Measurements from ENCODE around the gene BACH1.
A peak's percentile ranks its signal among the peaks of the same experiment; 100 is the strongest.

The BACH1 gene

DNA sequence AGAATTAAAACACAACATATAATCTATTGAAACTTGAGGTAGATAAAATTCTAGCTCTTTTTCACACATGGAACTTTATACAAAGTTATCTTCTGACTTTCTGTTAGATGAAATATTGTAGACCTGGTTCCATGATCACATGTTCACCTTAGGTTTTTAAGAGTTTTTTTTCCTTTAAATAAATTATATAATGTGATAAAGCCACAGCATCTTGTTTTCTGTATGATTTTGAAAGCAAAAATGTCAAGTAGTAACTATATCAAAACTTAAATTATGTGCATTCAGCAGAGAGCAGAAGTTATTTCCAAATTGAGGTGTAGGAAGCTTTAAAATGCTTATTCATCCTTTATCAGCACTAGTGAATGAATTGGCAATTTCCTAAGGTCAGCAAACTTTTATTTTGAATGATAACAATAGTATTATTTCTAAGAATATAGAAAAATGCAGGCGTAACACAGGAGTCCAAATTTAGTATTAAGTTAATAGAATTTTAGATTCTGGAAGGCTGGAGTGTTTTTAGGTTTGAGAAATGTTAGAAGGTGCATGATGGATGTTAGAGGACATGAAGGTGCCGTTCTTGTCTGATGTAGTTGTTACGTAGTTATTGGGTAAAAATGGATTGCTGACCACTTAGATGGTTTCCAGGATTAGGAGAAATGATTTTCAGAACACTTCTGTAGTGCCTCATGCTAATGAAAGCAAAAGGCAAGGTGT, 17.5 kb downstream of the BACH1 start:
- peak in 1 of 3 donors; percentile 36 for DNase-seq

DNA sequence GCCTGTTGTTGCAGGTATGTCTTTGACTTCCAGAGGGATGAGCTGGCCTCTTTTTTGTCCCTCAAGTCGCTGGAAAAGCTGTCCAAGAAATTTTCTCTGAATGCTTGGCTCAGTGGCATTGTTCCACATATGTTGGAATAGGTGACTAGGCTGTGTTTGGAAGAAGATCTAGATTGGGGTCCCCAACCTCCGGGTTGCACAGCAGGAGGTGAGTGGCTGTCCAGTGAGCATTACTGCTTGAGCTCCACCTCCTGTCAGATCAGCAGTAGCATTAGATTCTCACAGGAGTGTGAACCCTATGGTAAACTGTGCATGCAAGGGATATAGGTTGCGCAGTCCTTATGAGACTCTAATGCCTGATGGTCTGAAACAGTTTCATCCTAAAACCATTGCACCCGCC, 18.1 kb downstream of the BACH1 start:
- no peak for DNase-seq

- DNase-seq: no peak
Measured at GRCh38 chr21:29318354-29318753, 19.6 kb downstream of the BACH1 start.

- DNase-seq: peak in 2 of 3 donors; percentile 35 to 50
Measured at GRCh38 chr21:29320031-29320430, 21.3 kb downstream of the BACH1 start.

- no peak for DNase-seq
Measured at GRCh38 chr21:29321217-29321616, 22.5 kb downstream of the BACH1 start.

GRCh38 chr21:29321932-29322928, 23.5 kb downstream of the BACH1 start:
- no peak for DNase-seq

DNA sequence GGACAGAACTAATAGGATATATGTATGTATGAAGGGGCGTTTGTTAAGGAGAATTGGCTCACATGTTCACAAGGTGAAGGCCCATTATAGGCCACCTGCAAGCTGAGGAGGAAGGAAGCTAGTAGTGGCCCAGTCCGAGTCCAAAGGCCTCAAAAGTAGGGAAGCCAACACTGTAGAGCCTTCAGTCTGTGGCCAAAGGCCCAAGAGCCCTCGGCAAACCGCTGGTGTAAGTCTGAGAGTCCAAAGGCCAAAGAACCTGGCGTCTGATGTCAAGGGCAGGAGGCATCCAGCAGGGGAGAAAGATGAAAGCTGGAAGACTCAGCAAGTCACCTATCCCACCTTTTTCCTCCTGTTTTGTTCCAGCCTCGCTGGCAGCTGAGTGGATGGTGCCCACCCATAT, 24.5 kb downstream of the BACH1 start:
- DNase-seq: no peak

DNA sequence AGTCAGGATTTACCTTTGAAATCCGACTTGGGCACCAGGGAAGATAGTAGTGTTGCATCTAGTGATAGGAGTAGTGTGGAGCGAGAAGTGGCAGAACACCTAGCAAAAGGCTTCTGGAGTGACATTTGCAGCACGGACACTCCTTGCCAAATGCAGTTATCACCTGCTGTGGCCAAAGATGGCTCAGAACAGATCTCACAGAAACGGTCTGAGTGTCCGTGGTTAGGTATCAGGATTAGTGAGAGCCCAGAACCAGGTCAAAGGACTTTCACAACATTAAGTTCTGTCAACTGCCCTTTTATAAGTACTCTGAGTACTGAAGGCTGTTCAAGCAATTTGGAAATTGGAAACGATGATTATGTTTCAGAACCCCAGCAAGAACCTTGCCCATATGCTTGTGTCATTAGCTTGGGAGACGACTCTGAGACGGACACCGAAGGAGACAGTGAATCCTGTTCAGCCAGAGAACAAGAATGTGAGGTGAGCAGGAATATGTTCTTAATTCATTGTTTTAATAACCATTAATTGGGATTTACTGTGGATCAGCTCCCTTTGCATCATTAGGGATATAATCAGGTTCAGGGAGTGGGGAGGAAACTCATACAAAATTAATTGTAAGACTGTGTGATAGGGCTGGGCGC, 28.3 kb downstream of the BACH1 start:
- no peak for DNase-seq

DNA sequence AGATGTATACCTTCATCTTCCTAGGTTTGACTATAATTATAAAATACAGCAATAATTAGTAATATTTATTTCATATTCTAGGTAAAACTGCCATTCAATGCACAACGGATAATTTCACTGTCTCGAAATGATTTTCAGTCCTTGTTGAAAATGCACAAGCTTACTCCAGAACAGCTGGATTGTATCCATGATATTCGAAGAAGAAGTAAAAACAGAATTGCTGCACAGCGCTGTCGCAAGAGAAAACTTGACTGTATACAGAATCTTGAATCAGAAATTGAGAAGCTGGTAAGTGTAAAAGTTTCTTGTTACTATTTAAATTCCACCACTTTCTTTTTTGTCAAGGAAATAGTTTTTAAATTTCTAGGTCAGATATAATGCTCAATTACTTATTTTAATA, 30.7 kb downstream of the BACH1 start:
- no peak for DNase-seq

GRCh38 chr21:29330797-29331196, 32.1 kb downstream of the BACH1 start:
- DNase-seq: no peak

DNA sequence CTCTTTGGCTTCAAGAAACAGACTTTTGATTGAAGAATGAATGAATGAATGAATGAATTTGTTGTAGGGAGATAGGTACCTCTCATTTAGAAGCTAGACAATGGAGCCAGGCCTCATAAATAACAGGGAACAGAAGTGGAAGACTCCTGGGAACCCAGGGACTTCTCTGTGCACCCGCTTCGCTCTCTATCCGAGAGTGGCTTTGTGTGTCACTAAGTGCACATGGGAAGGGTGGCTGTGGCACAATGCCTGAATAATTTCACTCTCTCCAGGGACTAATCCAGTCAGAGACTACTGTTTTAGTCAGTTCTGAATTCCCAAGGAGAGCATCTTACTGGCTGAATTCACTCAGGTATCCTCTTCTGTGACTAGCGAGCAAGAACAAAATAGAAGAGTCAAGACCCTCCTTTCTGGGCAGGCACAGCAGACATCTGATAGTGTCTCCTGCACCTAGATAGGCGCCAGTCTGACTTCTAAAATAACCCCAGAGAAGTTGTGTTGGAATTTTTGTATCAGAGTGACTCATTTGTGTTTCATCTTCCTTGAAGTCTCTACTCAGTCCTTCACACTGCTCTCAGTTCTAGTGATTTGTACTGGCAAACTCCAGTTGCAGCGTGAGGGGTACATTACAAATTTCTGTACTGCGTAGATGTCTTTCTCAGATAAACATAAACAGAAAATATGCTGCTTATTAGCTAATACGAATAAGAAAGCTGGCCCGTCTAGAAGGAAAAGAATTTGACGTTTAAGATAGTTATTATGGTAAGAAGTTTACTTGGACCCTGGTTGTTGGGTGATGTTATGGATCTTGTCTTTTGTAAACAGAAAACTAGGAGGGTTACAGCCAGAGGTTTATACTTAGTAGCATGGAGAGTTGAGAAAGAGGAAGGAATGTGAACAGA, 34.0 kb downstream of the BACH1 start:
- DNase-seq: peak; percentile 23 to 64 (median 54)

- no peak for DNase-seq
Measured at GRCh38 chr21:29333406-29333805, 34.7 kb downstream of the BACH1 start.

DNA sequence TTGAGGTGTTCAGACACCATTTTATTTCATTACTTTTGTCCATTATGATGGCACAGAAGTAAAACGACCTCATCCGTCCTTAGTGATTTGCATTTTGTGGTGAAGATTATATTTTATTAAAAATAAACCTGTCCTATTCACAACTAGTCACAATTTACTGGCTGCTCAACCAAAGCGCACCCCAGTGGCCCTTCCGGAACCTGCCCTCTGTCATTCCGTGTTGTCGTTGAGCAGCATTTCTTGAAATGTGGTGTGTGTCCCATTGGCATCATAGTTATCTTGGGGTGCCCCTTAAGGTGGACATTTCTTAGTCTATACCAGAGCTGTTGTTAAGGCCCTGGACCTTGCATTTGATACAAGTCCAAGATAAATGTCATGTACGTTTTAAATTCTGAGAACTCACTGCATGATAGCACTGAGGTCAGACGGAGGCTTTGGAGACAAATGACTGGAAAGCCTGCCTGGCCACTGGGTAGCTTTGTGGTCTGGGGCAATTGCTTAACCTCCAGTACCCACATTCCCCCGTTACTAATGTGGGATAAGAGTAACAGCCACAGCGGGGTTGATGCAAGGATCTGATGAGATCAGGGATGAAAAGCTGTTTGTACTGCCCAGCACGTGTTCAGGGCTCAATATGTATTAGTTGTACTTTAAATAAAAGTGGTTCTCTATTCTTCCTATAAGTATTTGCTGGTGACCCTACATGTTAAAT, 36.2 kb downstream of the BACH1 start:
- peak; percentile 73 to 82 (median 76) for DNase-seq

DNA sequence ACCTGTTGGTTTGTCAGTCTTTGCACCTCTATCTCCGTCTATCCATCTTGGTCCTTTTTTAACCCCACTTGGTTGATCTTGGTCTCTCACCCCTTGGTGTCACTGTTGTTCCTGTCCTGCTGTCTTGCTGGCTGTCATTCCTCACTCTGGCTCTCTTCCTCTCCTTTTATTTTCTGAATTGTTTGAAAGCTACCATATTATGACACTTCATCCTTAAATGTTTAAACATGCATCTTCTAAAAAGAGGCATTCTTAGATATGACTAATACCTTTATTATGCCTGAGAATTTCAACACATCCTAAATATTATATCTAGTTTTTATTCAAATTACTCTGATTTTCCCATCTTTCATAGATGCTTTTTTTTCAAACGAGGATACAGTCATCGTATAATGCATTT, 37.0 kb downstream of the BACH1 start:
- DNase-seq: no peak

DNA sequence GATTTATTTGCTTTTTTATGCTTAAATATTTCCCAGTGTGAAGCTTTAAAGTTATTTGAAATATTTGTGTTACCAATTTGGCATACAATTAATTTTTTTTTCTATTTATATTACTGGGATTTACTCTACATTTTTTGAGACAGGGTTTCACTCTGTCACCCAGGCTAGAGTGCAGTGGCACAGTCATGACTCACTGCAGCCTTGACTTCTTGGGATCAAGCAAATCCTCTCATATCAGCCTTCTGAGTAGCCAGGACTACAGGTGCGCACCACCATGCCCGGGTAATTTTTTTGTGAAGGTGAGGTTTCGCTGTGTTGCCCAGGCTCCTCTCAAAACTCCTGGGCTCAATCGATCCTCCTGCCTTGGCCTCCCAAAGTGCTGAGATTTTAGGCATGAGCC, 39.5 kb downstream of the BACH1 start:
- DNase-seq: no peak

GRCh38 chr21:29340228-29340627, 41.5 kb downstream of the BACH1 start:
- DNase-seq: no peak

GRCh38 chr21:29342363-29342957, 43.7 kb downstream of the BACH1 start:
- DNase-seq: peak; percentile 92 to 96 (median 92)

- DNase-seq: peak in 1 of 3 donors; percentile 18
Measured at GRCh38 chr21:29343519-29343918, 44.8 kb downstream of the BACH1 start.

GRCh38 chr21:29346281-29346680, 47.6 kb downstream of the BACH1 start:
- DNase-seq: peak in 1 of 3 donors; percentile 18

DNA sequence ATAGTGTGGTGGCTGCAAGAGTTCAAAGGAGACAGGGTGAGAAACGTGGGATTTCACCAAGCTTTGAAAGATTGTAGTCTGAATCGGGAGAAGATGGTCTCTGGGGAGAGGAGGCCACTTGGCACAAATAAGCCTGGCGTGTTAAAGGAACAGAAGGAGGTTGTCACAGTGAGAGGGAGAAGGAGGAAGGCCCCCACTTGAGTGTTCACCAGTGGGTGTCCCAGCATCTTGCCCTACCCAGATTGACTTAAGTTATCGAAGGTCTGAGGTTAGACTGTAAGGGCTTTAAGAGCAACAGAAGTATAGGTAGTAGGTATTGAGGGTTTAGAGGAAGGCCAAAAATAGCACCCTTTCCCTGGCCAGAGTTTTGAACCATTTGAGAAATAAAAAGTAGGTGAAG, 48.0 kb downstream of the BACH1 start:
- DNase-seq: peak in 1 of 3 donors; percentile 18

DNA sequence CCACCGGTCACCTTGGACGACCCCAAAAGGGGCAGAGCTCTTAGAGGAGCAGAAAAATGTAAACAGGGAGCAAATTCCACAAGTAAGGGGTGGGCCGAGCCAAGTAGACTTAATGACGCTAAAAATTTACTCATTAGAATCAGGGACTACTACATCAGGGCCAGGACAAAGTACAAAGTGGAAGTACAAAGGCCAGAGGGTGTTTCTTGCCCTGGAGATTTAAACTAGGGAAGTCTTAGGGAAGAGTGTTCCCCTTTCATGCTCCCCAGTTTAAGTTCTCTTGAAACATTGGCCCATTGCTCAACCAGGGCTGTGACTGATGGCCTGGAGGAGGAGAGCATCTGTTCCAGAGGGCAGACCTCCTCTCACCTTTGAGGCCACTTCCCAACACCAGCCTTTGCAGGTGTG, 48.6 kb downstream of the BACH1 start:
- peak; percentile 80 to 86 (median 84) for DNase-seq
